Ovary (tissue), 9 donors: ENCODE measurements around the gene TBC1D14. TPM values are rescaled to one million over a fixed set of nuclear protein-coding genes. Genes with fewer than 3 reads are reported as not detected.

ENCODE experiments used
- DNase-seq, 5 donors: peaks; one replicate each; pipeline ENCODE4 v3.0.0-alpha.2; 2019 to 2020
- H3K27ac ChIP-seq, 2 donors: fragments of 200-600 bp; one replicate each; pipeline versions ENCODE4 v1.5.1 to v1.8.0; 2019 to 2022
- H3K27me3 ChIP-seq: fragments of 200-600 bp; one replicate; pipeline ENCODE4 v1.8.0; 2022
- H3K36me3 ChIP-seq: fragments of 200-600 bp; sonication (generic); one replicate; pipeline ENCODE4 v1.5.1; 2019
- H3K4me1 ChIP-seq: one replicate; pipeline ENCODE4 v1.8.1; 2013; ENCODE audit warnings: mild to moderate bottlenecking, moderate library complexity; ENCODE audit not compliant: insufficient read depth
- H3K4me3 ChIP-seq: fragments of 200-600 bp; sonication (generic); one replicate; pipeline ENCODE4 v1.5.1; 2017
- H3K9me3 ChIP-seq, 2 donors: fragments of 200-600 bp in 1 of 2; sonication (generic) in 1 of 2; one replicate each; pipeline versions ENCODE4 v1.5.1 to v1.8.1; 2013 to 2019; ENCODE audit warnings: mild to moderate bottlenecking in 1 of 2, moderate library complexity in 1 of 2
- EP300 ChIP-seq: sonication (generic); formaldehyde crosslinking; IDR thresholded peaks from one replicate; pipeline ENCODE4 v1.6.1; 2017; ENCODE audit warnings: antibody characterized with exemption
- POLR2A ChIP-seq: fragments of 450-650 bp; IDR thresholded peaks from one replicate; pipeline ENCODE4 v1.6.1; 2017; ENCODE audit warnings: antibody characterized with exemption, mild to moderate bottlenecking, moderate library complexity
- WGBS, 3 donors: extraction: QIAGEN DNeasy Blood & Tissue Kit in 1 of 3; methylation state at CpG; one replicate each; pipeline versions ENCODE4 v1.1.5 to v1.1.7; 2013 to 2017; 5-methylcytosine and 5-hydroxymethylcytosine counted together
- intact Hi-C, 4 donors: fragments of 100-400 bp; cut with DNase I; formaldehyde crosslinking; loops; one replicate each; pipeline versions ENCODE4 v1.11.0 to v1.15.1; 2022 to 2023
- polyA plus RNA-seq, 2 donors: library from polyadenylated mRNA; stranded (reverse); fragments of 200-250 nt in 1 of 2; fragments of 350-450 nt in 1 of 2; fragmentation: Illumina TruSeq in 1 of 2; extraction: RNeasy Lipid Tissue Mini Kit (QIAGEN cat#74804) in 1 of 2; gene quantifications; one replicate each; pipeline ENCODE4 v1.2.3, GENCODE V29; 2013 to 2014
- total RNA-seq, 7 donors: library from RNA; depleted of rRNA in 2 of 7; stranded (reverse); fragments of >200 nt in 2 of 7; fragmentation: NEBNext Ultra II Directional in 3 of 7; extraction: Animal tissue kit (Norgen Biotek cat#: 25700) in 3 of 7; gene quantifications; one replicate each; pipeline versions ENCODE4 v1.1.0 to v1.2.4, GENCODE V29; 2016 to 2023
- TF ChIP-seq, protein P1 (sequence below), 3 donors: fragments of 450-650 bp in 2 of 3; fragments of 200-600 bp in 1 of 3; IDR thresholded peaks; one replicate each; pipeline versions ENCODE4 v1.5.1 to v1.8.0; 2016 to 2022; ENCODE audit warnings: antibody characterized with exemption in 3 of 3, mild to moderate bottlenecking in 1 of 3
- donor health status: DM: no; HTN: no; CAD: no; lungs with moderate emphysema.
- donor health status: DM: no; HTN: no; CAD: no.
- donor health status: Bipolar disorder and iron deficiency.
- donor health status: DM: yes; HTN: yes; CAD: no.
- donor health status: DM: no; HTN: no; CAD: no.
- donor health status: DM: yes; HTN: yes; CAD: no.

The TBC1D14 gene
- total and polyA plus RNA-seq, 9 donors = 19.9 to 40.0 (median 34.4) TPM

- no peak for DNase-seq
These were observed 115.5 kb downstream of the TBC1D14 start for GRCh38 chr4:7025040-7025602.

GRCh38 chr4:7026107-7026506 is 116.5 kb downstream of the TBC1D14 start:
- no peak overlapping the region for H3K4me3 ChIP-seq
- no peaks in the 10 kb centered on the region for H3K27me3 ChIP-seq
- TF ChIP-seq, protein P1, sequence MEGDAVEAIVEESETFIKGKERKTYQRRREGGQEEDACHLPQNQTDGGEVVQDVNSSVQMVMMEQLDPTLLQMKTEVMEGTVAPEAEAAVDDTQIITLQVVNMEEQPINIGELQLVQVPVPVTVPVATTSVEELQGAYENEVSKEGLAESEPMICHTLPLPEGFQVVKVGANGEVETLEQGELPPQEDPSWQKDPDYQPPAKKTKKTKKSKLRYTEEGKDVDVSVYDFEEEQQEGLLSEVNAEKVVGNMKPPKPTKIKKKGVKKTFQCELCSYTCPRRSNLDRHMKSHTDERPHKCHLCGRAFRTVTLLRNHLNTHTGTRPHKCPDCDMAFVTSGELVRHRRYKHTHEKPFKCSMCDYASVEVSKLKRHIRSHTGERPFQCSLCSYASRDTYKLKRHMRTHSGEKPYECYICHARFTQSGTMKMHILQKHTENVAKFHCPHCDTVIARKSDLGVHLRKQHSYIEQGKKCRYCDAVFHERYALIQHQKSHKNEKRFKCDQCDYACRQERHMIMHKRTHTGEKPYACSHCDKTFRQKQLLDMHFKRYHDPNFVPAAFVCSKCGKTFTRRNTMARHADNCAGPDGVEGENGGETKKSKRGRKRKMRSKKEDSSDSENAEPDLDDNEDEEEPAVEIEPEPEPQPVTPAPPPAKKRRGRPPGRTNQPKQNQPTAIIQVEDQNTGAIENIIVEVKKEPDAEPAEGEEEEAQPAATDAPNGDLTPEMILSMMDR (IDR thresholded peaks at IDR 0.05) = no peak
- TF ChIP-seq POLR2A (no peak), EP300 (no peak)
- intact Hi-C loops = no loop called here
- no peaks in the 10 kb centered on the region for H3K36me3 ChIP-seq
- H3K27ac ChIP-seq = no peak overlapping the region
- 91 to 94% (median 91%) methylated on average over 9 of the region's 9 CpGs for WGBS, 3 donors
- no peak for DNase-seq
- H3K9me3 ChIP-seq = no peaks in the 10 kb centered on the region
- no peaks in the 10 kb centered on the region for H3K4me1 ChIP-seq

More at GRCh38 chr4:7025040-7025602, 115.5 kb downstream of the TBC1D14 start:
- no peaks in the 10 kb centered on the region for H3K9me3 ChIP-seq
- WGBS, 3 donors = 84 to 88% (median 88%) methylated on average over 28 of the region's 28 CpGs
- no peaks in the 10 kb centered on the region for H3K4me1 ChIP-seq
- intact Hi-C loops = no loop called here
- TF ChIP-seq EP300 (no peak), POLR2A (no peak)
- TF ChIP-seq, protein P1 (IDR thresholded peaks at IDR 0.05) = no peak
- no peak overlapping the region for H3K27ac ChIP-seq
- no peaks in the 10 kb centered on the region for H3K36me3 ChIP-seq
- H3K4me3 ChIP-seq = no peak overlapping the region
- no peaks in the 10 kb centered on the region for H3K27me3 ChIP-seq

GRCh38 chr4:7027284-7027683 is 117.7 kb downstream of the TBC1D14 start:
- 92 to 94% (median 92%) methylated on average over 7 of the region's 7 CpGs for WGBS, 3 donors
- no peaks in the 10 kb centered on the region for H3K36me3 ChIP-seq

DNA sequence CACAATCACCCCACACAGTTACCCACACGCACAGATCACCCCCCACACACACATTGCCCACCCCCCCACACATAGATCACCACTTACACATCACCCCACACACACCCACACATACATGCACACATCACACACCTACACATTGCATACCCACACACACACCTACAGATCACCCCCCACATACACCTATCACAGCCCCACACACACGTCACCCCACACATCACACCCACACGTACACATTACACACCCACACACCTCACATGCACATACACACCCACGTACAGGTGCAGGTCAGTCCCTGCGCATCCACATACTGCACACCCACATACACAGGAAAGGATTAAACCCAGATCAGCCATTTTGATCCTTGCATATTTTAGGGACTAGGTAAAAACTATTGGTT is 118.3 kb downstream of the TBC1D14 start:
- H3K27me3 ChIP-seq = no peaks in the 10 kb centered on the region
- 71 to 87% (median 77%) methylated on average over 5 of the region's 5 CpGs for WGBS, 3 donors
- no peak overlapping the region for H3K4me3 ChIP-seq
- intact Hi-C loops = no loop called here
- H3K36me3 ChIP-seq = no peaks in the 10 kb centered on the region
- H3K27ac ChIP-seq = no peak overlapping the region
- no peak for TF ChIP-seq EP300
- TF ChIP-seq, protein P1 (IDR thresholded peaks at IDR 0.05) = no peak
- no peak for TF ChIP-seq POLR2A
- no peak for DNase-seq
- H3K9me3 ChIP-seq = no peaks in the 10 kb centered on the region
- no peaks in the 10 kb centered on the region for H3K4me1 ChIP-seq

More at GRCh38 chr4:7027284-7027683, 117.7 kb downstream of the TBC1D14 start:
- DNase-seq = no peak
- Histone ChIP-seq H3K27ac (no peak overlapping the region), H3K9me3 (no peaks in the 10 kb centered on the region), H3K4me3 (no peak overlapping the region), H3K27me3 (no peaks in the 10 kb centered on the region), H3K4me1 (no peaks in the 10 kb centered on the region)
- intact Hi-C loops = no loop called here
- no peak for TF ChIP-seq EP300
- no peak for TF ChIP-seq POLR2A
- TF ChIP-seq, protein P1 (IDR thresholded peaks at IDR 0.05) = no peak
